IMR-90 (cell line): ENCODE results near the gene COL6A3. TPM values are rescaled to one million over a fixed set of nuclear protein-coding genes. Genes with fewer than 3 reads are reported as not detected.

Experiments used
- ATAC-seq: fragments of 200-7000 bp; cut with Tn5 transposase; 2 replicates; pipeline ENCODE4 v1.9.1; 2020; ENCODE audit warnings: low read depth, mild to moderate bottlenecking, moderate library complexity
- BruUV-seq: library from RNA; stranded (reverse); fragments of 400-500 nt; replicated peaks from 2 replicates; lab custom pipeline; 2021; lab: Mats Ljungman, UMichigan
- CTCF ChIA-PET: fragments of 300-600 bp; formaldehyde crosslinking; extraction: SDS; loops from one replicate; lab custom pipeline; 2021; ENCODE audit warnings: antibody characterized with exemption; lab: Yijun Ruan, JAX
- POLR2A ChIA-PET: fragments of 300-600 bp; sonication (Branson Sonifier 250); formaldehyde crosslinking; loops from one replicate; lab custom pipeline; 2022; ENCODE audit warnings: antibody characterized with exemption; ENCODE audit not compliant: unreplicated experiment; lab: Charles Lee
- DNase-seq: peaks from one replicate; pipeline ENCODE4 v3.0.0; 2013
- H2AFZ ChIP-seq: replicated peaks from 2 replicates; pipeline ENCODE3; 2013; ENCODE audit warnings: low read length, mild to moderate bottlenecking; ENCODE audit not compliant: poor library complexity
- H2AK5ac ChIP-seq: 2 replicates; pipeline ENCODE4 v1.6.1; 2013; ENCODE audit warnings: low read depth, low read length, inconsistent platforms
- H2AK9ac ChIP-seq: replicated peaks from 2 replicates; pipeline ENCODE3; 2013; ENCODE audit warnings: mild to moderate bottlenecking, low read depth, low read length, moderate library complexity; ENCODE audit not compliant: poor library complexity
- H2BK120ac ChIP-seq: 2 replicates; pipeline ENCODE4 v1.6.1; 2013; ENCODE audit warnings: low read depth, low read length, inconsistent platforms
- H2BK15ac ChIP-seq: 3 replicates; pipeline ENCODE4 v1.6.1; 2013; ENCODE audit warnings: low read depth, low read length, inconsistent platforms
- H2BK20ac ChIP-seq: 2 replicates; pipeline ENCODE4 v1.6.1; 2013; ENCODE audit warnings: low read depth, mild to moderate bottlenecking, inconsistent platforms, low read length, moderate library complexity
- H2BK5ac ChIP-seq: 2 replicates; pipeline ENCODE4 v1.6.1; 2013; ENCODE audit warnings: mild to moderate bottlenecking, low read depth, low read length, inconsistent platforms; ENCODE audit not compliant: poor library complexity, severe bottlenecking
- H3K14ac ChIP-seq: replicated peaks from 2 replicates; pipeline ENCODE4 v1.6.1; 2013; ENCODE audit warnings: low read depth, low read length, inconsistent platforms
- H3K18ac ChIP-seq: 2 replicates; pipeline ENCODE4 v1.6.1; 2013; ENCODE audit warnings: low read depth, low read length, control low read depth
- H3K23ac ChIP-seq: 2 replicates; pipeline ENCODE4 v1.6.1; 2013; ENCODE audit warnings: low read depth, low read length, inconsistent platforms
- H3K27ac ChIP-seq: 2 replicates; pipeline ENCODE4 v1.5.1; 2013; ENCODE audit warnings: mild to moderate bottlenecking, control low read depth, low read length; ENCODE audit not compliant: insufficient read depth
- H3K27me3 ChIP-seq: 2 replicates; pipeline ENCODE4 v1.6.1; 2013; ENCODE audit warnings: low read length; ENCODE audit not compliant: control insufficient read depth, insufficient read depth
- H3K36me3 ChIP-seq: 2 replicates; pipeline ENCODE4 v1.6.1; 2013; ENCODE audit warnings: low read length, mixed read lengths; ENCODE audit not compliant: control insufficient read depth, insufficient read depth
- H3K4ac ChIP-seq: 2 replicates; pipeline ENCODE4 v1.6.1; 2013; ENCODE audit warnings: low read depth, low read length, inconsistent platforms
- H3K4me1 ChIP-seq: 2 replicates; pipeline ENCODE4 v1.6.1; 2013; ENCODE audit warnings: low read length, mixed read lengths; ENCODE audit not compliant: control insufficient read depth, insufficient read depth
- H3K4me2 ChIP-seq: 2 replicates; pipeline ENCODE4 v1.6.1; 2013; ENCODE audit warnings: low read depth, mild to moderate bottlenecking, control low read depth, low read length, moderate library complexity
- H3K4me3 ChIP-seq: 2 replicates; pipeline ENCODE4 v1.5.1; 2013; ENCODE audit warnings: low read depth, mild to moderate bottlenecking, control low read depth, low read length, moderate library complexity; ENCODE audit not compliant: insufficient read depth
- H3K56ac ChIP-seq: 2 replicates; pipeline ENCODE4 v1.6.1; 2013; ENCODE audit warnings: low read length, inconsistent platforms; ENCODE audit not compliant: insufficient read depth; ENCODE audit errors: extremely low read depth
- H3K79me1 ChIP-seq, 2 experiments: 2 replicates each; pipeline ENCODE4 v1.6.1; 2013; ENCODE audit warnings: low read length in 2 of 2, inconsistent platforms in 1 of 2, low read depth in 1 of 2
- H3K9ac ChIP-seq: 2 replicates; pipeline ENCODE4 v1.6.1; 2013; ENCODE audit warnings: low read depth, low read length, control low read depth
- H3K9me1 ChIP-seq: 2 replicates; pipeline ENCODE4 v1.6.1; 2013; ENCODE audit warnings: low read length, inconsistent platforms; ENCODE audit not compliant: insufficient read depth
- H3K9me3 ChIP-seq: 2 replicates; pipeline ENCODE4 v1.6.1; 2013; ENCODE audit warnings: low read length; ENCODE audit not compliant: control insufficient read depth, insufficient read depth
- H4K20me1 ChIP-seq: 2 replicates; pipeline ENCODE4 v1.6.1; 2013; ENCODE audit warnings: low read length, inconsistent platforms; ENCODE audit not compliant: insufficient read depth
- H4K5ac ChIP-seq: 2 replicates; pipeline ENCODE4 v1.6.1; 2013; ENCODE audit warnings: mild to moderate bottlenecking, low read depth, low read length, control low read depth
- H4K8ac ChIP-seq, 2 experiments: 2 replicates each; pipeline ENCODE4 v1.6.1; 2013; ENCODE audit warnings: low read depth in 2 of 2, low read length in 2 of 2, control low read depth in 1 of 2, inconsistent platforms in 1 of 2
- H4K91ac ChIP-seq: 2 replicates; pipeline ENCODE4 v1.6.1; 2013; ENCODE audit warnings: low read depth, low read length, inconsistent platforms; ENCODE audit not compliant: insufficient read depth
- BHLHE40 ChIP-seq: fragments of 150-350 bp; IDR thresholded peaks from 2 replicates; pipeline ENCODE4 v1.6.1; 2016; ENCODE audit warnings: mild to moderate bottlenecking, low read depth, low read length
- CEBPB ChIP-seq: IDR thresholded peaks from 2 replicates; pipeline ENCODE4 v1.6.1; 2012; ENCODE audit warnings: low read depth, low read length, improper control_type of control experiment
- CHD1 ChIP-seq: IDR thresholded peaks from 2 replicates; pipeline ENCODE4 v1.6.1; 2012; ENCODE audit warnings: low read depth, low read length, improper control_type of control experiment
- CTCF ChIP-seq: conservative IDR thresholded peaks from 2 replicates; pipeline ENCODE4 v1.5.1; 2012; ENCODE audit warnings: mild to moderate bottlenecking, low read depth, low read length, improper control_type of control experiment
- ELK1 ChIP-seq: fragments of 150-350 bp; IDR thresholded peaks from 2 replicates; pipeline ENCODE4 v1.6.1; 2016; ENCODE audit warnings: low read depth, mild to moderate bottlenecking, low read length, moderate library complexity, borderline replicate concordance
- MAZ ChIP-seq: IDR thresholded peaks from 2 replicates; pipeline ENCODE4 v1.6.1; 2012; ENCODE audit warnings: low read depth, mild to moderate bottlenecking, low read length, improper control_type of control experiment, moderate library complexity, borderline replicate concordance
- MXI1 ChIP-seq: IDR thresholded peaks from 2 replicates; pipeline ENCODE4 v1.6.1; 2012; ENCODE audit warnings: low read depth, mild to moderate bottlenecking, low read length, moderate library complexity, borderline replicate concordance
- NFE2L2 ChIP-seq: fragments of 150-350 bp; IDR thresholded peaks from 2 replicates; pipeline ENCODE4 v1.6.1; 2016; ENCODE audit warnings: low read depth, mild to moderate bottlenecking, low read length
- POLR2A ChIP-seq: IDR thresholded peaks from 2 replicates; pipeline ENCODE4 v1.6.1; 2012; ENCODE audit warnings: mild to moderate bottlenecking, low read depth, low read length
- RAD21 ChIP-seq: IDR thresholded peaks from 2 replicates; pipeline ENCODE4 v1.6.1; 2012; ENCODE audit warnings: low read length, improper control_type of control experiment
- RCOR1 ChIP-seq: IDR thresholded peaks from 2 replicates; pipeline ENCODE4 v1.6.1; 2012; ENCODE audit warnings: mild to moderate bottlenecking, low read length, improper control_type of control experiment; ENCODE audit not compliant: insufficient replicate concordance
- RFX5 ChIP-seq: IDR thresholded peaks from 2 replicates; pipeline ENCODE4 v1.8.0; 2012; ENCODE audit warnings: low read depth, mild to moderate bottlenecking, low read length, moderate library complexity
- USF2 ChIP-seq: fragments of 150-350 bp; IDR thresholded peaks from 2 replicates; pipeline ENCODE4 v1.6.1; 2017; ENCODE audit warnings: mild to moderate bottlenecking, antibody characterized with exemption, low read length, low read depth
- WGBS, 2 experiments: methylation state at CpG; one replicate each; pipeline versions ENCODE4 v1.1.5 to v1.1.7; 2013; ENCODE audit warnings: missing lambda C conversion rate in 2 of 2; ENCODE audit not compliant: insufficient read length in 1 of 2; ENCODE audit errors: extremely low coverage in 2 of 2; 5-methylcytosine and 5-hydroxymethylcytosine counted together
- dilution Hi-C: fragments of 300-500 bp; cut with HindIII; formaldehyde crosslinking; loops from one replicate; pipeline ENCODE4 v1.14.3; 2018; ENCODE audit warnings: low sequenced_read_pairs; ENCODE audit not compliant: unreplicated experiment
- in situ Hi-C: fragments of 300-500 bp; cut with MboI; formaldehyde crosslinking; loops from 3 replicates; pipeline ENCODE4 v1.14.3; 2019; ENCODE audit warnings: low sequenced_read_pairs, inconsistent platforms, mixed read lengths
- intact Hi-C: fragments of 100-400 bp; cut with micrococcal nuclease; formaldehyde crosslinking; loops from 2 replicates; pipeline ENCODE4 v1.10.0; 2022
- polyA plus RNA-seq, 3 experiments: library from polyadenylated mRNA; depleted of rRNA; stranded (reverse); fragments of >200 nt; gene quantifications; 2 replicates each; pipeline ENCODE4 v1.2.3, GENCODE V29; 2012; ENCODE audit warnings: low replicate concordance in 1 of 3
- total RNA-seq: library from RNA; depleted of rRNA; stranded (reverse); fragments of >200 nt; gene quantifications from 2 replicates; pipeline ENCODE4 v1.2.3, GENCODE V29; 2012

Gene COL6A3
- total and polyA plus RNA-seq, 2 of the 4 experiments (the other 2 are of a cell fraction), result 964 to 1,855 TPM

- CTCF ChIA-PET, result no interaction called here
- Histone ChIP-seq H4K20me1 (peaks cover 6% of the 10 kb centered on the region; the same call in 1 of the 2 replicates), H3K4me2 (no peak overlapping the region), H2BK20ac (peak overlapping the region; percentile 47; the same call in 1 of the 2 replicates), H2BK120ac (no peak overlapping the region), H2AK5ac (no peak overlapping the region), H2AK9ac (peak overlapping the region; percentile 79), H3K36me3 (peaks cover 79% of the 10 kb centered on the region), H4K91ac (no peak overlapping the region), H3K27ac (peak overlapping the region; percentile 30), H3K4ac (peak overlapping the region; percentile 53), H3K56ac (no peak overlapping the region), H4K5ac (peak overlapping the region; percentile 34), H3K27me3 (no peaks in the 10 kb centered on the region), H3K9me1 (peaks cover 27% of the 10 kb centered on the region), H4K8ac (peak overlapping the region in 1 of 2 experiments; percentile 49; a peak in 2 of 4 replicates), H3K18ac (peak overlapping the region; percentile 14; the same call in 1 of the 2 replicates), H3K4me3 (no peak overlapping the region), H3K9me3 (no peaks in the 10 kb centered on the region), H3K23ac (peak overlapping the region; percentile 33; the same call in 1 of the 2 replicates), H3K79me1 (peaks cover 25 to 76% of the 10 kb centered on the region in 2 experiments; a peak in 3 of 4 replicates), H3K14ac (0 out of 2 replicates have a peak overlapping the region, but pooled peaks have one; percentile 23), H2BK5ac (peak overlapping the region; percentile 69), H3K9ac (no peak overlapping the region), H2AFZ (no peak overlapping the region), H2BK15ac (no peak overlapping the region), H3K4me1 (peaks cover 7% of the 10 kb centered on the region; the same call in 1 of the 2 replicates)
- in situ Hi-C loops (no loop called here), intact Hi-C loops (no loop called here), dilution Hi-C loops (no loop called here)
- no TSS peak for BruUV-seq
- WGBS, 2 experiments, result 100% methylated on average over 3 of the region's 7 CpGs; no CpG with 5 or more reads in 1 of the 2 experiments
- TF ChIP-seq BHLHE40, result no peak
- TF ChIP-seq NFE2L2, result no peak
- no peak for TF ChIP-seq CTCF
- no peak for TF ChIP-seq MAZ
- no peak for TF ChIP-seq RCOR1
- no peak for TF ChIP-seq CEBPB
- no peak for TF ChIP-seq MXI1
- no peak for TF ChIP-seq RFX5
- TF ChIP-seq RAD21, result no peak
- no peak for TF ChIP-seq CHD1
- no peak for TF ChIP-seq ELK1
- TF ChIP-seq POLR2A, result no peak
- no peak for TF ChIP-seq USF2
- POLR2A ChIA-PET, result no interaction called here
- DNase-seq, result no peak
- peak; percentile 16 for ATAC-seq
Observed at GRCh38 chr2:237345411-237345810, 68.6 kb downstream of the COL6A3 start.
